ENCODE data around the gene ACSF3.

Gene ACSF3

DNA sequence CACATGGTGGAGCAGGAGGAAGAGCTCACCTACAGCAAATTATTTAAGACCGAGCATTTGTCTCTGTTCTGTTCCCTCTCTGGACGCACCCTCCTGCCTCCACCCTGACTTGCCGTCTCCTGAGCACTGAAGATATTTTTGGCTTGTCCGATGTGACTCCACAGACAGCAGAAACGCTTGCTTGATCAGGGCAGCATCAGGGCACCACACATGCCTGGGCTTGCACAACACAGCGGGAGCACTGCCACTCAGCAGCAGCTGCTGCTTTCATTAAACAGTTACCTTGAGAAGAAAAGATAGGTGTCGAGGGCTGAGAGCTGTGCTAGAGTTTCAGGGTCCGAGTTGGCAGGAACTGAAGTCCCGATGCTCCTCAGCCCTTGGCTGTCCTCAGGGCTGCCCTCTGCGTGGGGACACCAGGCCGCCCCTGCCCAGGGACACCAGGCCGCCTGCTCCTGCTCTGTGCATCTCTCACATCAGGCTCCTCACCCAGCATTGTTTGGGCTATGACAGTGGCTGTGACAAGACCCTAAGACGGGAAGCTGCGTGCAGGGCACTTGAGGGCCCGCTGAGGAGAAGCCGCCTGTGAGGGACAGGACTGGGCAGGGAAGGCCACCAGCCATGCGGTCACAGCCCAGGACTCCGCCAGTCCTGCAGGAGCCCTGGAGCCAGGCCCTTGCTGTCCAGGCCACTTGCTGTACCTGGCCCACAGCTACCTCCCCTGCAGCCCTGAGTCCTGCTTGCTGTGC, 56.6 kb downstream of the ACSF3 start:
- no peaks in the 10 kb centered on the region for H3K9me3 ChIP-seq (ENCODE audit: control insufficient read depth in 2 of 2, low read length in 2 of 2)
- no peak overlapping the region for H3K4me3 ChIP-seq (ENCODE audit: low read length in 2 of 2)
- no peaks in the 10 kb centered on the region for H3K27me3 ChIP-seq (ENCODE audit: control insufficient read depth in 2 of 2, insufficient read depth in 2 of 2, low read length in 2 of 2)
- H3K36me3 ChIP-seq (ENCODE audit: control insufficient read depth in 2 of 2, insufficient read depth in 2 of 2, low read length in 2 of 2), result peaks cover 20 to 40% of the 10 kb centered on the region in 2 donors
- no peak overlapping the region for H3K27ac ChIP-seq (ENCODE audit: low read depth in 2 of 2, low read length in 2 of 2)
- H3K4me1 ChIP-seq (ENCODE audit: control insufficient read depth in 2 of 2, insufficient read depth in 2 of 2, low read length in 2 of 2), result peaks cover 3 to 4% of the 10 kb centered on the region in 2 donors
- H3K9ac ChIP-seq (ENCODE audit: low read depth in 1 of 2, low read length in 2 of 2), result no peak overlapping the region

DNA sequence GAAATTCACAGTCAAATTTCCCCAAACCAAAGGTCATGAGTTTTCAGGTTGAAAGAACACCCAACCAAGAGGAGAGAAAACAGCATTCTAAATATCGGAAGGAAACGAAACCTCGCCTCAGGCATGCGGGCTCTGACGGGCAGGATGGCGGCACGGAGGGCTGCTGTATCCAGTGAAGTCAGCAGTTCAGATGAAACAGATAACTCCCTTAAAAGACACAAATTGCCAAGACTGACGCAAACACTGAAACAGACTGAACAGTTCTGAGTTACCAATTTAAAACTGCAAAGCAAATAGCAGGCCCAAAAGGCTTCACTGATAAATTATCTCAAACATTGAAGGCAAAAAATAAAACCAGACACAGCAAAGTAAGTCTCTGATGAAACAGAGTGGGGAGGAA, 57.3 kb downstream of the ACSF3 start:
- H3K4me3 ChIP-seq (ENCODE audit: low read length in 2 of 2), result no peak overlapping the region
- H3K4me1 ChIP-seq (ENCODE audit: control insufficient read depth in 2 of 2, insufficient read depth in 2 of 2, low read length in 2 of 2), result peaks cover 6 to 7% of the 10 kb centered on the region in 2 donors
- H3K9me3 ChIP-seq (ENCODE audit: control insufficient read depth in 2 of 2, low read length in 2 of 2), result no peaks in the 10 kb centered on the region
- H3K27ac ChIP-seq (ENCODE audit: low read depth in 2 of 2, low read length in 2 of 2), result no peak overlapping the region
- no peaks in the 10 kb centered on the region for H3K27me3 ChIP-seq (ENCODE audit: control insufficient read depth in 2 of 2, insufficient read depth in 2 of 2, low read length in 2 of 2)
- H3K9ac ChIP-seq (ENCODE audit: low read depth in 1 of 2, low read length in 2 of 2), result no peak overlapping the region
- H3K36me3 ChIP-seq (ENCODE audit: control insufficient read depth in 2 of 2, insufficient read depth in 2 of 2, low read length in 2 of 2), result peaks cover 17 to 35% of the 10 kb centered on the region in 2 donors

DNA sequence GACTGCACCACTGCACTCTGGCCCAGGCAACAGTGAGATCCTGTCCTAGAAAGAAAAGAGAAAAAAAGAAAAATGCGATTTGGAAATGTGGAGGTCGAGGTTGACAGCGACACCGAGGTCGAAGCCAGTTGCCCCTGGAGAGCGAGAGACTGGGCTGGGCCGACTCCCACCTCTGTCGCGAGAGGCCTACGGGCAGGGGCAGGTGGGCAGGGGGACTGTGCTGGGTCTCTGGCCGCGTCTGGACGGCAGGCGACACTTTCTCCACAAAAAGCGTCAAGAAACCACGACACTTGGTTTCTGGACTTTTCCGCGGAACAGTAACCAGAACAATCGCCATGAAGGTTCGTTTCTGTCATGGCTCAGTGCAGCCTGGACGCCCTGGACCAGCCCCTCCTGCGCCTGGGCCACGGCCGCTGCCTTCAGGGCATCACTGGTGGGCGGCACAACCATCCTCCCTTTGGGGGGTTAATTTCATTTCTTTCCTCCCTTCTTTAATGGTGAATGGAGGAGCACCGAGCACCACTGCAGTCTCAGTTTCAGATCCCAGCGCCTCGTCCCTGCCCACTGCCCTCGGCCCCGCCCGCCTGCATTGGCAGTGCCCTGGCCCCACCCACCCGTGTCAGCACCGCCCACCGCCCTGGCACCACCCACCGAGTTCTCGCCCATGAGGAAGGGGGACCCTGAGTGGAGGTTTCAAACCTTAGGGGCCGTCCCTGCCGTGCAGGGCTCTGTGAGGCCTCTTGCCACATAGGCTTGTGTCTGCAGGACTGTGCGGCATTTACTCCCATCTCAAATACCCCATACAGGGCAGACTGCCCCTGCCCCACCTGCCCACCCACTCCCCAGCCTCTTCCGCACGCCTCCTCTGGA, 59.4 kb downstream of the ACSF3 start:
- Histone ChIP-seq H3K27me3 (ENCODE audit: control insufficient read depth in 2 of 2, insufficient read depth in 2 of 2, low read length in 2 of 2) (peaks cover 5 to 8% of the 10 kb centered on the region in 2 donors), H3K27ac (ENCODE audit: low read depth in 2 of 2, low read length in 2 of 2) (no peak overlapping the region), H3K4me1 (ENCODE audit: control insufficient read depth in 2 of 2, insufficient read depth in 2 of 2, low read length in 2 of 2) (peaks cover 6 to 7% of the 10 kb centered on the region in 2 donors), H3K4me3 (ENCODE audit: low read length in 2 of 2) (no peak overlapping the region), H3K36me3 (ENCODE audit: control insufficient read depth in 2 of 2, insufficient read depth in 2 of 2, low read length in 2 of 2) (peaks cover 17 to 27% of the 10 kb centered on the region in 2 donors), H3K9ac (ENCODE audit: low read depth in 1 of 2, low read length in 2 of 2) (no peak overlapping the region), H3K9me3 (ENCODE audit: control insufficient read depth in 2 of 2, low read length in 2 of 2) (no peaks in the 10 kb centered on the region)

DNA sequence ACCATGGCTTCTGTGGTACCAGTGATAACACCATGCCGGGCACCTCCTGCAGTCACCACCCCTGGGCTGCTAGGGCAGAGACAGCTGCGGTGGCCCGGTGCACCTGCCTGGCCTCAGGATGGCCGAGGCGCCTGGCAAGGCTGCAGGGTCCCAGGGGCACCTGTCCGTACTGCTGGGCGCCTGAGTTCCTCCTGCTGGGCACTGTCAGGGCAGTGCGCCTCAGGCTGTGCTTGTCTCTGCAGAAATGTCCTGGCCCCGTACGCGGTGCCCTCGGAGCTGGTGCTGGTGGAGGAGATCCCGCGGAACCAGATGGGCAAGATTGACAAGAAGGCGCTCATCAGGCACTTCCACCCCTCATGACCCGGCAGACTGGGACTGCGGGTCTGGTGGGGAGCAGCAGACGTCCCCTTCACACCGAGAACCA, 60.2 kb downstream of the ACSF3 start:
- Histone ChIP-seq H3K4me3 (ENCODE audit: low read length in 2 of 2) (no peak overlapping the region), H3K27ac (ENCODE audit: low read depth in 2 of 2, low read length in 2 of 2) (no peak overlapping the region), H3K4me1 (ENCODE audit: control insufficient read depth in 2 of 2, insufficient read depth in 2 of 2, low read length in 2 of 2) (peaks cover 6 to 7% of the 10 kb centered on the region in 2 donors), H3K36me3 (ENCODE audit: control insufficient read depth in 2 of 2, insufficient read depth in 2 of 2, low read length in 2 of 2) (peaks cover 17 to 24% of the 10 kb centered on the region in 2 donors), H3K9me3 (ENCODE audit: control insufficient read depth in 2 of 2, low read length in 2 of 2) (no peaks in the 10 kb centered on the region), H3K27me3 (ENCODE audit: control insufficient read depth in 2 of 2, insufficient read depth in 2 of 2, low read length in 2 of 2) (peaks cover 5 to 8% of the 10 kb centered on the region in 2 donors), H3K9ac (ENCODE audit: low read depth in 1 of 2, low read length in 2 of 2) (no peak overlapping the region)

DNA sequence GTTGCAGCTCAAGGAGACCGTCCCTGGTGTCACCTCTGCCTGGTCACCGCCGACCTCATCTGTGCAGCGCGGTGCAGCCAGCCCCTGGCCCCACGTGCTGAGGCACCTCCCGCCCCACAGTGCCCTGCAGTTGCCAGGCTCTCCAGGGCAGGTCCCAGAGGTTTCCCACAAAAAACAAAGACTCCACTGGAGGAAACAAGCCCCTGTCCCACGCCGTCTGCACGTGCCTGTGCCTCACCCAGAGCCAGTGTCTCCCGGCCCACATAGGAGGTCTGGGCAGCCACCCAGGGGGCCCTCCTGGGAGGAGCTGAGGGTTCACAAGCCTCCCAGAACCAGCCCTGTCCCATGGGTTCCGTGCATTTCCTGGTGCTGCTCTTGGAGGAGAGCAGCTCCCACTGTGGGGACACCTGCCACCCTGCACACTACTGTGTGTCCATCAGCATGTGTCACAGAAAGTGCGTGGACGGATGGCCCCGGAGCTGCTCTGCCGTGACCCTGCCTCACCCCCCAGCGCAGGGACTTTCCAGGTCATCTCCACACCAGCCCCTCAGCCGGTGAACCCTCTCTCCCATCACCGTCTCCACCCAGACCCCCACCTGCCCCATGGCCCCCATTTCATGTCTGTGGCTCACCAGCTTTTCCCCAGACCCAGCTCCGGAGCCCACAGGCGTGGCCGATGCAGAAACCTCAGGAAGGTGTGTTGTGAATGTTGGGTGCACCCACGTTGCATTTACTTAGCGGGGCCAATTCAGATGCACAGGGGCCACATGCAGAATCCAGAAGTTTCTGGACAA, 60.9 kb downstream of the ACSF3 start:
- no peak overlapping the region for H3K4me3 ChIP-seq (ENCODE audit: low read length in 2 of 2)
- no peaks in the 10 kb centered on the region for H3K9me3 ChIP-seq (ENCODE audit: control insufficient read depth in 2 of 2, low read length in 2 of 2)
- H3K27me3 ChIP-seq (ENCODE audit: control insufficient read depth in 2 of 2, insufficient read depth in 2 of 2, low read length in 2 of 2), result peaks cover 5 to 8% of the 10 kb centered on the region in 2 donors
- peaks cover 6 to 7% of the 10 kb centered on the region in 2 donors for H3K4me1 ChIP-seq (ENCODE audit: control insufficient read depth in 2 of 2, insufficient read depth in 2 of 2, low read length in 2 of 2)
- no peak overlapping the region for H3K9ac ChIP-seq (ENCODE audit: low read depth in 1 of 2, low read length in 2 of 2)
- H3K27ac ChIP-seq (ENCODE audit: low read depth in 2 of 2, low read length in 2 of 2), result no peak overlapping the region
- H3K36me3 ChIP-seq (ENCODE audit: control insufficient read depth in 2 of 2, insufficient read depth in 2 of 2, low read length in 2 of 2), result peaks cover 14 to 18% of the 10 kb centered on the region in 2 donors

DNA sequence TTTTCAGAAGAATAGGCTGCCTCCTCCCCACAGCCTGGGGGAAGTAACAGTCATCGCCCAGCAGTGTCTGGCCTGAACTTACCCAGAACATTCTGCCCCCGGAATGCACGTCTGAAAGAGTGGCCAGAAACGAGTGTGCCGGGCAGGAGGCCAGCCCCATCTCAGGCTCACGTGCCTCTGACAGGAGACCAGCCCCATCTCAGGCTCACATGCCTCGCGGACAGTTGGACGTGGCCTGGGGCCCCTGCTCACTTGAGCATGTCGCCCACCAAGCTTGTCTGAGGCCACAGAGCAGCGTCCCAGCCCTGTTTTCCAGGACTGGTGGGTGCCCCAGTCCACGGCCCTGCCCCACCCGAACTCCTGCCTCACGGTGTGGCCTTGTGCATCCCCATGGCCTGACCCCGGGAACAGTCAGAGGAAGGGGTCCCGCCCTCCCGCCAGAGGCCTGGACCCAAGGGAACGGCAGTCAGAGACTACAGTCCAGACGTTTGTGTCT, 61.6 kb downstream of the ACSF3 start:
- peaks cover 5 to 8% of the 10 kb centered on the region in 2 donors for H3K27me3 ChIP-seq (ENCODE audit: control insufficient read depth in 2 of 2, insufficient read depth in 2 of 2, low read length in 2 of 2)
- peaks cover 10 to 14% of the 10 kb centered on the region in 2 donors for H3K36me3 ChIP-seq (ENCODE audit: control insufficient read depth in 2 of 2, insufficient read depth in 2 of 2, low read length in 2 of 2)
- H3K9me3 ChIP-seq (ENCODE audit: control insufficient read depth in 2 of 2, low read length in 2 of 2), result no peaks in the 10 kb centered on the region
- H3K4me3 ChIP-seq (ENCODE audit: low read length in 2 of 2), result no peak overlapping the region
- H3K4me1 ChIP-seq (ENCODE audit: control insufficient read depth in 2 of 2, insufficient read depth in 2 of 2, low read length in 2 of 2), result peaks cover 6 to 7% of the 10 kb centered on the region in 2 donors
- no peak overlapping the region for H3K27ac ChIP-seq (ENCODE audit: low read depth in 2 of 2, low read length in 2 of 2)
- no peak overlapping the region for H3K9ac ChIP-seq (ENCODE audit: low read depth in 1 of 2, low read length in 2 of 2)

DNA sequence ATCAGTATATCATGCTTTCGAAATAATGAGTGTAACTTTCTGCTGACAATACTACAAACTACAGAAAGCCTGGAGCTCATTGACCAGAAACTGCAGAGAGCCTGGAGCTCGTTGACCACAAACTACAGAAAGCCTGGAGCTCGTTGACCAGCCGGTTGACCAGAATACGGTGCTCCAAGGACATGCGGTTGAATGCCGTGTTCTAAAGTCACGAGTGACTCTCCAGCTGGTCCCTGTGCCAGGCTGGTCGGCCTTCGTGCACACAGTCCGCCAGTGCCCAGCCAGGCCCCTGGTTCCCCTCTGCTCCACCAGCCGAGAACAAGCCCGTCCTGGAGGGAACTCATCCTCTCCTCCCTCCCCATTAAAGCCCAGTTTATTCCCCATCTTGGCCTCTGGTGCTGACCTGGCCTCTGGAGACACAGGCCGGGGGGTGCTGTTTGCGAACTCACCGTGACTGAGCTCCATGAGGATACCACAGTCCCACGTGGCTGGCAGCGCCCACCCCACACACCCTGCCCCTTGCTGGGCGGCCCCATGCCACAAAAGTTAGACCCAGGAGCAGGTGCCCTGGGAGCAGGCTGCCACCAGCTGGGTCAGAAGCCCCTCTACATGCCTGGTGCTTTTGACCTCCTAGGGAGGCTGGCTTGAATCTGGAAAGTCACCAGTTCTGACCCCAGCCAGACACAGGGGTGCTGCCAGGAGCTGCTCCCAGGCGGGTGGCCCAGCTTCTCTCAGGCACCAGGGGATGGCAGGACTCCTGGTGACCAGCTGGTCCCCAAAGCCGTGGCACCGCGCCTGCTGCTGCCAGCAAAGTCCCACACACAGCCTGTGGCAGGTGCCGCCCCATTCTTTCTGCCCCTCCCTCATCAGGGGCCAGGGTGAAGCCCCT, 62.4 kb downstream of the ACSF3 start:
- Histone ChIP-seq H3K4me1 (ENCODE audit: control insufficient read depth in 2 of 2, insufficient read depth in 2 of 2, low read length in 2 of 2) (peaks cover 6 to 7% of the 10 kb centered on the region in 2 donors), H3K9ac (ENCODE audit: low read depth in 1 of 2, low read length in 2 of 2) (no peak overlapping the region), H3K4me3 (ENCODE audit: low read length in 2 of 2) (no peak overlapping the region), H3K27ac (ENCODE audit: low read depth in 2 of 2, low read length in 2 of 2) (no peak overlapping the region), H3K9me3 (ENCODE audit: control insufficient read depth in 2 of 2, low read length in 2 of 2) (no peaks in the 10 kb centered on the region), H3K36me3 (ENCODE audit: control insufficient read depth in 2 of 2, insufficient read depth in 2 of 2, low read length in 2 of 2) (peaks cover 3 to 5% of the 10 kb centered on the region in 2 donors), H3K27me3 (ENCODE audit: control insufficient read depth in 2 of 2, insufficient read depth in 2 of 2, low read length in 2 of 2) (peaks cover 5 to 8% of the 10 kb centered on the region in 2 donors)

DNA sequence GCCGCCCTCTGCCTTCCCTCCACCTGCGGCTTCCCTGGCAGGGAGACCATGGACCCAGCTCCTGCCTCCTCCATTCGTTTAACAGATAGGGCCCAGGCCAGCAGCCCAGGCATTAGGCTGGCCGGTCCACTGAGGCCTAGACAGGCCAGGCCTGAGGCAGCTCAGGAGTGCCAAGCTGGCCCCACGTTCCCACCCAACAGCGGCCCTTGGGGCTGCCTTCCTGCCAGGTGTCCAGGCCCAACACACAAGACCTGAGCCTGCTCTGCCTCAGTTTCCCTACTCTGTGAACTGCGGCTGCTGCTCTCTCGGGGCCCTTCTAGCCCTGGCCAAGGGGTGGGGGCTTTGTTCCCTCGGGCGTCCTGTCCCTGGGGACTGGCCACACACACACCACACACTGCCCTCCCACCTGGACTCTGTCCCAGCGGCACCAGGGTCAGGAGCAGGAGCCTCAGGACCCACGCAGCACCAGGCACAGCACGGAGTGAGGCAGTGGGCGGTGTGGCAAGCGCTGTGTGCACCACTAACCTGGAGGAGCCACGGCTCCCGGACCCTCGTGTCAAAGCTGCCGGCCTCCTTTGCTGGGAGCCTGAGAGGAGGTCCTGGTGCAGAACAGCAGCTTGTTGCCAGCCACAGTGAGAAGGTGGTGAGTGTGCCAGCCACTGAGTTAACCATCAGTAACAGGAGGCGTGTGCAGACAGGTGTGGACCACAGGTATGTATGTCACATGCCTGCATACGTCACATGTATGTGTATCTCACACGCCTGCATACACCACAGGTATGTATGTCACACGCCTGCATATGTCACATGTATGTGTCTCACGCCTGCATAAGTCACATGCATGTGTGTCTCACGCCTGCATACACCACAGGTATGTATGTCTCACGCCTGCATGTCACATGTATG, 63.3 kb downstream of the ACSF3 start:
- Histone ChIP-seq H3K9ac (ENCODE audit: low read depth in 1 of 2, low read length in 2 of 2) (no peak overlapping the region), H3K4me1 (ENCODE audit: control insufficient read depth in 2 of 2, insufficient read depth in 2 of 2, low read length in 2 of 2) (peaks cover 6 to 7% of the 10 kb centered on the region in 2 donors), H3K36me3 (ENCODE audit: control insufficient read depth in 2 of 2, insufficient read depth in 2 of 2, low read length in 2 of 2) (peaks cover 0 to 1% of the 10 kb centered on the region in 2 donors), H3K27me3 (ENCODE audit: control insufficient read depth in 2 of 2, insufficient read depth in 2 of 2, low read length in 2 of 2) (peaks cover 5 to 8% of the 10 kb centered on the region in 2 donors), H3K9me3 (ENCODE audit: control insufficient read depth in 2 of 2, low read length in 2 of 2) (no peaks in the 10 kb centered on the region), H3K27ac (ENCODE audit: low read depth in 2 of 2, low read length in 2 of 2) (no peak overlapping the region), H3K4me3 (ENCODE audit: low read length in 2 of 2) (no peak overlapping the region)
